ENCODE measurements around the gene PRKAB1.

Gene PRKAB1

DNA sequence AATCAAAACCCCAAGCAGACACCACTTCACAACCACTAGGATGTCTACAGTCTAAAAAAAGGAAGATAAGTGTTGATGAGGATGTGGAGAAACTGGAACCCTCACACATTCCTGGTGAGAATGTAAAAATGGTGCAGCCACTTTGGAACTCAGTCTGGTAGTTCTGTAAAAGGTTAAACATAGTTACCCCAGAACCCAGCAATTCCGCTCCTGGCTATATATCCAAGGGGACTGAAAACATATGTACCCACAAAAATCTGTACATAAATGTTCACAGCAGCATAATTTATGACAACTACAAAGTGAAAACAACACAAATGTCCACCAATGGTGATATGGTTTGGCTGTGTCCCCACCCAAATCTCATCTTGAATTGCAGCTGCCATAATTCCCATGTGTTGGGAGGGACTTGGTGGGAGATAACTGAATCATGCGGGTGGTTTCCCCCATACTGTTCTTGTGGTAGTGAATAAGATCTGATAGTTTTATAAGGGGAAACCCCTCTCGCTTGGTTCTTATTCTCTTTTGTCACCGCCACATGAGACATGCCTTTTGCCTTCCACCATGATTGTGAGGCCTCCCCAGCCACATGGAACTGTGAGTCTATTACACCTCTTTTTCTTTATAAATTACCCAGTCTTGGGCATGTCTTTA lies 46.8 kb downstream of the PRKAB1 start:
- no peak for DNase-seq

DNA sequence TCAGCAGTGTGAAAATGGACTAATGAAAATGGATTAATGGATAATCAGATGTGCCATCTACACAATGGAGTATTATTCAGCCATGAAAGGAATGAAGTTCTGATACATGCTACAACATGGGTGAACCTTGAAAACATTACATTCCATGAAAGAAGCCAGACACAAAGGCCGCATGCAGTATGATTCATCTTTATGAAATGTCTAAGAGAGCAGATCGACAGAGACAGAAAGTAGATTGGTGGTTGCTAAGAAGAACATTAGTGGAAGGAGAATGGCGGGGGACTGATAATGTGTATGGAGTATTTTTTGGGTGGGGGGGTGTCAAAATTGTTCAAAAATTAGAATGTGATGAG lies 47.3 kb downstream of the PRKAB1 start:
- no peak for DNase-seq

DNA sequence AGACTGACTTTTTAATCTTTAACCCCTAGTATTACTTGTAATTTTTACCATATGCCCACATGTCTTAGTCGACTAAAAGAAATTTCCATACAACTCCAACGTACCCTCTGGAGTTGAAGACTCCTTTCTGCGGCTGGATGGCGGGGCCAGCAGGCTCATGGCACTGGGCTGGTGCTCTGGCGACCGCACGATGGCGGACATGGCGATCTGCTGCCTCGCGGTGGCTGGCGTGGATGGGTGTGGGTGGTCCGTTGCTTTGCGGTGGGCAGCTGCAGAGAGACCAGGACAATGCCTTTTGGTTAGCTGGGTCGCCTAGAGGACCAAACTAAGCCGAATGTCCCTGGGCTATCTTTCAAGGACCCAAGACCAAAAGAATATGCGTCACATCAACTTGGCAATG lies 50.2 kb downstream of the PRKAB1 start:
- no peak for DNase-seq

DNA sequence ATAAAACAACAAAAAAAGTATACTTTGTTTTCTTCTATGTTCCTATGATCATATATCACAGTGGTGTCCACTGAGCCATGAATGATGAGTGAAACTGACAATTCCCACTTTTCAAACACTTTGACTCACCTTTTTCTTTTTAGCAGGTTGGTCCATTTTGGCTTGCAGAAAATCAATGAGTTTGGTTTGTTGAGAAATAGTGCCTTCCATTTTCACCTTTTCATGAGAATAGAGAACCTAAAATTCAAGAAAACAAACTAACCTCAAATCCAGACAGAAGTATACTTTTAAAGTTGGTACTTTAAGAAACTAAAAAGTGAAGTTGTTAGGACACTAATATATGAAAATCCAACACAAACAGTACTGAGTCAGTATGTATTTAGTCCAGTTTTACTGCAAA lies 52.4 kb downstream of the PRKAB1 start:
- no peak for DNase-seq

DNA sequence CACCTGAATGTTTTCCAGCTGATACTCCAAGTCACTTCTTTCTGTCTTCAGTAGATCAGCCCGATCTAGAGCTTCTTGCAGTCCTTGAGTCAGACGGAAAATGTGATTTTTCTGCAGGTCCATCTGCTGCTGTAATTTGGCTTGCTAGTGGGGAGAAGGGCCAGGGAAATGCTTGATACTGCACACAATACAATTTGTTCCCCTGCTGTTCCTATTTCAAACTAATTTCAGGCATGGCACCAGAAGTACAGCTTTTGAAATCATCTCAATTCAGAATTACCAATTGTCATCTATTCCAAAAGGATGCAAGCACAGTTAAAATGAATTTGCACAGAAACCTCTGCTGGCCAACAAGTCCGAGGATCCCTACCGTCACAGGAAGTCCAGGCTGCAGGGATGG lies 53.4 kb downstream of the PRKAB1 start:
- no peak for DNase-seq

DNA sequence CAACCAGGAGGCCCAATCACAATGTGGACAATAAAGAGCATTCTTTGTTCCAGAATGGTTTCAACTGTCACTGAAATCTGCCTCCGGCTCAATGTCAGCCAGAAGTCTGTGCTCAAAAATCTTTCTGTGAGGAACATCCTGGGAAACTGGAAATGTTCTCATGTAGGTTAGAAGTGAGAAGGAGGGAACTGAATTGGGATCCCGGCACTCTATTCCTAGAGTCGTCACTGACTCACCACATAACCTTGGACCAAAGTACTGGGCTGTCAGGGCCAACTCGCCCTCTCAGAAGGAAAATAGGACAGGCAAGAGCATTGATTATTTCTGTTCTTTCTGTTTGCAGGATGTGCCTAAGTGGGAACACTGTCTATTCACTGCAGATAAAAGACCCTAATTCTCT lies 57.6 kb downstream of the PRKAB1 start:
- no peak for DNase-seq

DNA sequence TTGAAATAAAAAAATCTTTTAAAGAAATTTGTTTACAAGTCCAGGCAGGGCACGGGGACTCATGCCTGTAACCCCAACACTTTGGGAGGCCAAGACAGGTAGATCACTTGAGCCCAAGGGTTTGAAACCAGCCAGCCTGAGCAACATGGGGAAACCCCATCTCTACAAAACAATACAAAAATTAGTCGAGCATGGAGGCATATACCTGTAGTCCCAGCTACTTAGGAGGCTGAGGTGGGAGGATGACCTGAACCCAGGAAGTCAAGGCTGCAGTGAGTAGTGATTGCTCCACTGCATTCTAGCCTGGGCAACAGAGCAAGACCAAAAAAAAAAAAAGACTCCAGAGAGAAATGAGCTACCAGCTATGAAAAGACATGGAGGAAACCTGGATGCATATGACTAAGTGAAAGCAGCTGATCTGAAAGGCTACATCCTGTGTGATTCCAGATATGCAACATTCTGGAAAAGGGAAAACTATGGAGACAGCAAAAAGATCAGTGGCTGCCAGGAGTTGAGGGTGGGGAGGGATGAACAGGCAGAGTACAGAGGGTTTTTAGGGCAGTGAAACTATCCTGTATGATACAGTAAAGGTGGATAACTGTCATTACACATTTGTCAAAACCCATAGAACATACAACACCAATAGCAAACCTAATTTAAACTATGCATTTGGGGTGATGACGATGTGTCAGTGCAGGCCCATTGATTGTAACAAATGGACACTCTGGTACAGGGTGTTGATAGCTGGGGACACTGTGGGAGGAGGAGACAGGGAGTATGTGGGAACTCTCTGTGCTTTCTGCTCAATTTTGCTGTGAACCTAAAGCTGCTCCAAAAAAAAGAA lies 59.9 kb downstream of the PRKAB1 start:
- DNase-seq: no peak

DNA sequence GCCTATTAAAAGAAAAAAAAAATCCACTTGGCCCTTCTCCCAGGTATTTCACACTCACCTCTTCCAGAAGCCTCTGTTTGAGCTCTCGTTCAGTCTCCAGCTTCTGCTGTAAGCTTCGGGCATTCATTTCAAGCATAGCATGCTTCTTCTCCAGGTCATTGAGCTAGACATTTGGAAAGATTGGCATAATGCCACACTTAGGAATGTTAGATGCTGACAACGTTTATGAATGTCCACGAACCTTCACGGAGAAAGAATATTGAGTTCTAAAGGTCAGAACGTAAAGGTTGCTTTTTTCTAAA lies 60.5 kb downstream of the PRKAB1 start:
- no peak for DNase-seq

DNA sequence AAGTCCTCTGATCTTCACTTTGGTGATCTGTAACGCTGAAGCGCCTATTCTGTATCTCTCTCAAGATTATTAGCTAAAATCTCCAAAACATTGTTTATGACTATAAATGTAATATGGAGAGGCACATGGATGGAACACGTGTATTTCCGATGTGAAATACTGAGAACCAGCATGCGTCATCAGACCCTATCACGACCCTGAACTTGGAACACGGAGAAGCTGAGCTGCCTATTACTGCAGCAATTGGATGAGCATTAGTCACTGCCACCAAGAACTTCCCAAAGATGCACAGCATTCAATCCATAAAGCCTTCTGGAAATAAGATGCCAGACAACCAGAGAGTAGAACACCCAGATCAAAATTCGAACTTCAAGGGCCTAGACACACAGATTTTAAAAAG lies 61.9 kb downstream of the PRKAB1 start:
- DNase-seq: no peak

DNA sequence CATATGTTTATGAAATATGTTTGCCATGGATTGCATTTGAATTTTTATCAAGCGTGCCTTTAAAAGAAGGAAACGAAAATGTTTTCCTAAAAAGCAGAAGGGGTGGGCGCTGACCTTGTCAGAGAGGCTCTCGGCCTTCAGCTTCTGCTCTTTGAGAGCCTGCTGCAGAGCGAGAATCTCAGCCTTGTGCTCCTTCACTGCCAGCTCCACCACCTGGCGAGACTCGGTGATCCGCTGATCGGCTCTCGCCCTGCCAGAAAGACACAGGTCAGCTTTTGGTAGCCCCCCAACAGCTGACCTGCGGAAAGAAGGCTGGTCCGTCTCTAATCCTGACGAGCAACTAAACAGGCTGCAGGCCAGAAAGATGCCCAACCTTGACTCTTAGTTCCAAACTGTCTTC lies 62.4 kb downstream of the PRKAB1 start:
- DNase-seq: no peak
